Measurements from ENCODE around the gene SLC2A9. TPM values are rescaled to one million over a fixed set of nuclear protein-coding genes. Genes with fewer than 3 reads are reported as not detected.

The SLC2A9 gene
- polyA plus RNA-seq, 2 of the 4 experiments (the other 2 are of a cell fraction) = 0.62 to 0.70 TPM

GRCh38 chr4:10018818-10019461 is 2.4 kb downstream of the SLC2A9 start (continued):
- TF ChIP-seq, protein P1, sequence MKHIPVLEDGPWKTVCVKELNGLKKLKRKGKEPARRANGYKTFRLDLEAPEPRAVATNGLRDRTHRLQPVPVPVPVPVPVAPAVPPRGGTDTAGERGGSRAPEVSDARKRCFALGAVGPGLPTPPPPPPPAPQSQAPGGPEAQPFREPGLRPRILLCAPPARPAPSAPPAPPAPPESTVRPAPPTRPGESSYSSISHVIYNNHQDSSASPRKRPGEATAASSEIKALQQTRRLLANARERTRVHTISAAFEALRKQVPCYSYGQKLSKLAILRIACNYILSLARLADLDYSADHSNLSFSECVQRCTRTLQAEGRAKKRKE (CRISPR knock-in tag; IDR thresholded peaks at IDR 0.05; ENCODE audit: low read depth) = no peak
- TF ChIP-seq, protein P2, sequence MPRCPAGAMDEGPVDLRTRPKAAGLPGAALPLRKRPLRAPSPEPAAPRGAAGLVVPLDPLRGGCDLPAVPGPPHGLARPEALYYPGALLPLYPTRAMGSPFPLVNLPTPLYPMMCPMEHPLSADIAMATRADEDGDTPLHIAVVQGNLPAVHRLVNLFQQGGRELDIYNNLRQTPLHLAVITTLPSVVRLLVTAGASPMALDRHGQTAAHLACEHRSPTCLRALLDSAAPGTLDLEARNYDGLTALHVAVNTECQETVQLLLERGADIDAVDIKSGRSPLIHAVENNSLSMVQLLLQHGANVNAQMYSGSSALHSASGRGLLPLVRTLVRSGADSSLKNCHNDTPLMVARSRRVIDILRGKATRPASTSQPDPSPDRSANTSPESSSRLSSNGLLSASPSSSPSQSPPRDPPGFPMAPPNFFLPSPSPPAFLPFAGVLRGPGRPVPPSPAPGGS (IDR thresholded peaks at IDR 0.05) = no peak
- TF ChIP-seq RCOR1 (IDR thresholded peaks at IDR 0.05; ENCODE audit: low read depth, low read length) (no peak), ZC3H11A (IDR thresholded peaks at IDR 0.05) (no peak), SREBF2 (IDR thresholded peaks at IDR 0.05) (no peak), HOXB13 (CRISPR knock-in tag; IDR thresholded peaks at IDR 0.05; ENCODE audit: low read depth) (no peak), NPAS2 (CRISPR knock-in tag; IDR thresholded peaks at IDR 0.05; ENCODE audit: borderline replicate concordance) (no peak), MAFK (IDR thresholded peaks at IDR 0.05; ENCODE audit: partially characterized antibody) (no peak), TP53 (CRISPR knock-in tag; IDR thresholded peaks at IDR 0.05) (no peak), KDM1A (IDR thresholded peaks at IDR 0.05; ENCODE audit: low read depth) (no peak), EHF (CRISPR knock-in tag; IDR thresholded peaks at IDR 0.05) (no peak), NFE2L2 (conservative IDR thresholded peaks at IDR 0.05; ENCODE audit: low read length) (no peak), ZSCAN20 (CRISPR knock-in tag; IDR thresholded peaks at IDR 0.05) (no peak), BHLHE40 (IDR thresholded peaks at IDR 0.05; ENCODE audit: low read depth, low read length) (no peak), USF2 (IDR thresholded peaks at IDR 0.05) (peak; percentile 63; the same call in 1 of the 2 replicates), JUNB (IDR thresholded peaks at IDR 0.05) (no peak), CEBPB (IDR thresholded peaks at IDR 0.05) (no peak), FOXS1 (CRISPR knock-in tag; IDR thresholded peaks at IDR 0.05) (no peak), FOSL2 (IDR thresholded peaks at IDR 0.05) (no peak), FOSL2 (CRISPR knock-in tag; IDR thresholded peaks at IDR 0.05) (no peak), RARB (CRISPR knock-in tag; IDR thresholded peaks at IDR 0.05) (no peak), EHMT2 (IDR thresholded peaks at IDR 0.05; ENCODE audit: low read depth) (no peak), RAD21 (conservative IDR thresholded peaks at IDR 0.05 in 1 of 2, IDR thresholded peaks at IDR 0.05 in 1 of 2) (peak; percentile 66 to 90)
- TF ChIP-seq, protein P3, sequence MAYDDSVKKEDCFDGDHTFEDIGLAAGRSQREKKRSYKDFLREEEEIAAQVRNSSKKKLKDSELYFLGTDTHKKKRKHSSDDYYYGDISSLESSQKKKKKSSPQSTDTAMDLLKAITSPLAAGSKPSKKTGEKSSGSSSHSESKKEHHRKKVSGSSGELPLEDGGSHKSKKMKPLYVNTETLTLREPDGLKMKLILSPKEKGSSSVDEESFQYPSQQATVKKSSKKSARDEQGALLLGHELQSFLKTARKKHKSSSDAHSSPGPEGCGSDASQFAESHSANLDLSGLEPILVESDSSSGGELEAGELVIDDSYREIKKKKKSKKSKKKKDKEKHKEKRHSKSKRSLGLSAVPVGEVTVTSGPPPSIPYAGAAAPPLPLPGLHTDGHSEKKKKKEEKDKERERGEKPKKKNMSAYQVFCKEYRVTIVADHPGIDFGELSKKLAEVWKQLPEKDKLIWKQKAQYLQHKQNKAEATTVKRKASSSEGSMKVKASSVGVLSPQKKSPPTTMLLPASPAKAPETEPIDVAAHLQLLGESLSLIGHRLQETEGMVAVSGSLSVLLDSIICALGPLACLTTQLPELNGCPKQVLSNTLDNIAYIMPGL (CRISPR knock-in tag; IDR thresholded peaks at IDR 0.05; ENCODE audit: borderline replicate concordance) = no peak
- TF ChIP-seq, protein P4, sequence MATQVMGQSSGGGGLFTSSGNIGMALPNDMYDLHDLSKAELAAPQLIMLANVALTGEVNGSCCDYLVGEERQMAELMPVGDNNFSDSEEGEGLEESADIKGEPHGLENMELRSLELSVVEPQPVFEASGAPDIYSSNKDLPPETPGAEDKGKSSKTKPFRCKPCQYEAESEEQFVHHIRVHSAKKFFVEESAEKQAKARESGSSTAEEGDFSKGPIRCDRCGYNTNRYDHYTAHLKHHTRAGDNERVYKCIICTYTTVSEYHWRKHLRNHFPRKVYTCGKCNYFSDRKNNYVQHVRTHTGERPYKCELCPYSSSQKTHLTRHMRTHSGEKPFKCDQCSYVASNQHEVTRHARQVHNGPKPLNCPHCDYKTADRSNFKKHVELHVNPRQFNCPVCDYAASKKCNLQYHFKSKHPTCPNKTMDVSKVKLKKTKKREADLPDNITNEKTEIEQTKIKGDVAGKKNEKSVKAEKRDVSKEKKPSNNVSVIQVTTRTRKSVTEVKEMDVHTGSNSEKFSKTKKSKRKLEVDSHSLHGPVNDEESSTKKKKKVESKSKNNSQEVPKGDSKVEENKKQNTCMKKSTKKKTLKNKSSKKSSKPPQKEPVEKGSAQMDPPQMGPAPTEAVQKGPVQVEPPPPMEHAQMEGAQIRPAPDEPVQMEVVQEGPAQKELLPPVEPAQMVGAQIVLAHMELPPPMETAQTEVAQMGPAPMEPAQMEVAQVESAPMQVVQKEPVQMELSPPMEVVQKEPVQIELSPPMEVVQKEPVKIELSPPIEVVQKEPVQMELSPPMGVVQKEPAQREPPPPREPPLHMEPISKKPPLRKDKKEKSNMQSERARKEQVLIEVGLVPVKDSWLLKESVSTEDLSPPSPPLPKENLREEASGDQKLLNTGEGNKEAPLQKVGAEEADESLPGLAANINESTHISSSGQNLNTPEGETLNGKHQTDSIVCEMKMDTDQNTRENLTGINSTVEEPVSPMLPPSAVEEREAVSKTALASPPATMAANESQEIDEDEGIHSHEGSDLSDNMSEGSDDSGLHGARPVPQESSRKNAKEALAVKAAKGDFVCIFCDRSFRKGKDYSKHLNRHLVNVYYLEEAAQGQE (IDR thresholded peaks at IDR 0.05) = no peak

All from A549 (cell line).